ENCODE measurements around the gene TOX4. TPM values are rescaled to one million over a fixed set of nuclear protein-coding genes. Genes with fewer than 3 reads are reported as not detected.

The TOX4 gene
- total RNA-seq, 1 donor from 2014 or later: 68.1 TPM

DNA sequence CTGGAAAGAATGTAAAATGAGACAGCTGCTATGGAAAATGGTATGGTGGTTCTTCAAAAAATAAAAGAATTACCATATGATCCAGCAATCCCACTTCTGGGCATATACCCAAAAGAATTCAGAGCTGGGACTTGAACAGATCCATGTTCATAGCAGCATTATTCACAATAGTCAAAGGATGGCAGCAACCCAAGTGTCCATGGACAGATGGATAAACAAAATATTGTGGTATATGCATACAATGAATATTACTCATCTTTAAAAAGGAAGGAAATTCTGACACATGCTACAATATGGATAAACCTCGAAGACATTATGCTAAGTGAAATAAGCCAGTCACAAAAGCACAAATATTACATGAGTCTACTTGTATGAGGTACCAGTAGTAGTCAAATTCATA is 9.4 kb upstream of the TOX4 start:
- H3K36me3 Mint-ChIP-seq (ENCODE audit: low read depth): peaks cover 35% of the 10 kb centered on the region
- no peaks in the 10 kb centered on the region for H3K27me3 Mint-ChIP-seq (ENCODE audit: low read depth)
- peaks cover 2% of the 10 kb centered on the region for H3K4me1 Mint-ChIP-seq (ENCODE audit: low read depth)
- H3K27ac Mint-ChIP-seq: no peak overlapping the region
- no peaks in the 10 kb centered on the region for H3K9me3 Mint-ChIP-seq
- no peak overlapping the region for H3K4me3 Mint-ChIP-seq (ENCODE audit: low read depth)
- DNase-seq (ENCODE audit: low spot score): no peak
- intact Hi-C loops (cut with micrococcal nuclease): no loop called here

DNA sequence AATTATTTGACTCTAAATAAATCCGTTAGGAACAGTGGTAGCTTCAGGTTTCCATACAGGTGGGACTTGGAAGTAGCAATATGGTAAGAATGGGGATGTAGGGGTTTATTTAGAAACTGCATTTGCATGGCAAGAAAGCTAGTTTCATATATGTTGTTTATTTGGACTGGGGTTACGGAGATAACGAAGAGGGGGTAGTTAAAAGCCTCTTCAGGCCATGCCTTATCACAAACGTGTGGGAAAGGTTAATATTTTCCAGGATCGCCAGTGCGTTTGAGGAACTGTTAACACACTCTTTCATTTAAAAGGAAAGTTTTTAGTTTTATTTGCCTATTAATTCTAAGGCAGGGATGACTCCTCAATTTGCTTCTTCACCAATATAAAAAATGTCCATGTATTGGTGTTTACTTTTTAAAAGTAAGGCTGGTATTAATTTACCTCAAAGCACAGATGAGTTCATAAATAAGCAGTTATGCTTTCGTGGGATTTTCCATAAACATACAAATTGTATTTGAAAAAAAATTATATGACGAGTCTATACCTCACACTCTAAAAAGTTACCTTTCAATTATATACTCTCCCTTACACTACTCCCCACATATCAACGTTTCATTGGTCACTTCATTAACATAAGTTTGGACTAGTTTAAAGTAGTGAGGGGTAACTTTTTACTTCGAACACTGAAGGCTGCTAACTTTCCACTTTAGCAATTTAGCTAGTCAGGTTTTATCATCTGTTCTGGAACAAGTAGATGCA is 1.1 kb upstream of the TOX4 start:
- peak overlapping the region; percentile 99 for H3K4me3 Mint-ChIP-seq (ENCODE audit: low read depth)
- peaks cover 32% of the 10 kb centered on the region for H3K36me3 Mint-ChIP-seq (ENCODE audit: low read depth)
- no peak for DNase-seq (ENCODE audit: low spot score)
- H3K27me3 Mint-ChIP-seq (ENCODE audit: low read depth): no peaks in the 10 kb centered on the region
- peak overlapping the region; percentile 99 for H3K27ac Mint-ChIP-seq
- H3K9me3 Mint-ChIP-seq: no peaks in the 10 kb centered on the region
- H3K4me1 Mint-ChIP-seq (ENCODE audit: low read depth): peaks cover 18% of the 10 kb centered on the region
- intact Hi-C loops (cut with micrococcal nuclease): no loop called here

DNA sequence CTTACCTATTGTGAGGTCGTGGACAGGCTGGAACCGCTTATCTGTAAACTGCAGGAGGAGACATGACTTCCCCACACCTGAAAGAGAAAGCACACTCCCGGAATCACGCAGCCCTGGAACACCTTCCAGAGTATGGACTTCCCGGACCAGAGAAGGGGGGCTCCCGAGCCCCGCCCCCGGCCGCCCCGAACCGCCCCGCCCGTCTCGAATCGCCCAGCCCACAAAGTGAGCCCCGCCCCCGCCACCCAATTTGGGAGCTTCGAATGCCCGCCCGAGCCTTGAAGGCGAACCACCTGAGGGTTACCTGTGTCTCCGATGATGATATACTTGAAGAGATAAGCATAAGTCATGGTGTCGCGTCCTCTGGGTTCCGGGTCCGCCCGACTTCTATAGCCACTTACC is 471 bp upstream of the TOX4 start:
- H3K36me3 Mint-ChIP-seq (ENCODE audit: low read depth): peaks cover 35% of the 10 kb centered on the region
- intact Hi-C loops (cut with micrococcal nuclease): no loop called here
- H3K27ac Mint-ChIP-seq: peak overlapping the region; percentile 99
- H3K27me3 Mint-ChIP-seq (ENCODE audit: low read depth): no peaks in the 10 kb centered on the region
- H3K4me3 Mint-ChIP-seq (ENCODE audit: low read depth): peak overlapping the region; percentile 99
- DNase-seq (ENCODE audit: low spot score): no peak
- peaks cover 18% of the 10 kb centered on the region for H3K4me1 Mint-ChIP-seq (ENCODE audit: low read depth)
- no peaks in the 10 kb centered on the region for H3K9me3 Mint-ChIP-seq

DNA sequence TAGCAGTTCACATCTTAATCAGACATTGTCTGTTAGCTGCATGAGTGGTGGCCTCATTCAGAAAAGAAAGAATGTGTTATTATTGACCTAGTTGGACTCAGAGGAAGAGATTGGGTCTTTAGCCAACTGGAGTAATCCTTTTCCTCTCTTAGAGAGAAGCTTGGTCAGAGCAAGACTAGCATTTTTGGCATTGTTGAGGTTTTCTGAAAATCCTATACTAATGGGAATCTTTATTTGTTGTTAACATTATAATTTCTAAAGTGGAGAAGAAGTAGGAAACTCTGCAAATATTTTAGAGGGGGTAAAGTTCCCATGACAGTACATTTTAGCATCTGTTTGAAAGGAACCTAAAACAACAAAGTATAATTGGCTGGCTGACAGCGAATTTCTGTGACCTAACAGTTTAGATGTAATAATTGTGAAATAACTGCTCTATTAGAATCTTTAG is 9.7 kb downstream of the TOX4 start:
- no peaks in the 10 kb centered on the region for H3K9me3 Mint-ChIP-seq
- no peaks in the 10 kb centered on the region for H3K4me1 Mint-ChIP-seq (ENCODE audit: low read depth)
- no peaks in the 10 kb centered on the region for H3K27me3 Mint-ChIP-seq (ENCODE audit: low read depth)
- H3K4me3 Mint-ChIP-seq (ENCODE audit: low read depth): no peak overlapping the region
- no peak overlapping the region for H3K27ac Mint-ChIP-seq
- DNase-seq (ENCODE audit: low spot score): no peak
- peaks cover 35% of the 10 kb centered on the region for H3K36me3 Mint-ChIP-seq (ENCODE audit: low read depth)
- intact Hi-C loops (cut with micrococcal nuclease): no loop called here

DNA sequence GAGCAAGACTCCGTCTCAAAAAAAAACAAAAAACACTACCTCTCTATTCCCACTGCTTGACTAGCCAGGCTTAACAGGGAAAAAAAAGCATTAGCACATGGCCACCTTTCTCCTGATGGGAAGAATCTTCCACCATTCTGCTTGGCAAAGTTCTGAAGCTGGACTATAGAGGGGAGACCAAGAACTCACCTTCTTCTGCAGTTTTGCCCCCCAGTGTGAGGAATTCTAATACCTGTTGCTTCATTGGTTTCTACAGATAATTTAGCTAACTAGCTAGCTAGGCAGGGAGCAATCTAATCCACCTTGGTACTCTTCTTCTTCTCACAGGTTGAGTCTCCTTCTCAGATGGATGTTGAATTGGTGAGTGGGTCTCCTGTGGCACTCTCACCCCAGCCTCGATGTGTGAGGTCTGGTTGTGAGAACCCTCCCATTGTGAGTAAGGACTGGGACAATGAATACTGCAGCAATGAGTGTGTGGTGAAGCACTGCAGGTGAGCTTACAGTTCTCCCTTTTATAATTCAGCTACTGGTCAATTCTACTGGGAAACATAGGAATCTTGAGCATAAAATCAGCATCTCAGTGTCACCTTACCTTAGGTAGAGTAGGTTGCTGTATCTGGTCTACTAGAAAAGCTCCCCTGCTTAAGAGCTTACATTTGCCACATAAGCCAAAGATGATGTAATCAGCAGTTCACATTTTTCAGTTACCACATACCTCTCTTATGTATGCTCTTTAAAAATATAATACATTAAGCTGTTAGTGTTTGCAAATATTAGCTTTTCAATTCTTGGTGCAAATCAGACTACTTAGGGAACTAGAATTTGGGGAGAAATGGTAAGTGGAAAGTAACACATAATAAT is 18.1 kb downstream of the TOX4 start:
- H3K27me3 Mint-ChIP-seq (ENCODE audit: low read depth): no peaks in the 10 kb centered on the region
- H3K4me3 Mint-ChIP-seq (ENCODE audit: low read depth): no peak overlapping the region
- DNase-seq (ENCODE audit: low spot score): no peak
- no peaks in the 10 kb centered on the region for H3K9me3 Mint-ChIP-seq
- H3K27ac Mint-ChIP-seq: no peak overlapping the region
- intact Hi-C loops (cut with micrococcal nuclease): no loop called here
- peaks cover 14% of the 10 kb centered on the region for H3K4me1 Mint-ChIP-seq (ENCODE audit: low read depth)
- peaks cover 75% of the 10 kb centered on the region for H3K36me3 Mint-ChIP-seq (ENCODE audit: low read depth)

GRCh38 chr14:21496453-21496852 is 19.5 kb downstream of the TOX4 start:
- Mint-ChIP-seq H3K27me3 (ENCODE audit: low read depth) (no peaks in the 10 kb centered on the region), H3K9me3 (no peaks in the 10 kb centered on the region), H3K27ac (no peak overlapping the region), H3K4me1 (ENCODE audit: low read depth) (peaks cover 17% of the 10 kb centered on the region), H3K4me3 (ENCODE audit: low read depth) (no peak overlapping the region), H3K36me3 (ENCODE audit: low read depth) (peaks cover 78% of the 10 kb centered on the region)
- no peak for DNase-seq (ENCODE audit: low spot score)
- intact Hi-C loops (cut with micrococcal nuclease): no loop called here

DNA sequence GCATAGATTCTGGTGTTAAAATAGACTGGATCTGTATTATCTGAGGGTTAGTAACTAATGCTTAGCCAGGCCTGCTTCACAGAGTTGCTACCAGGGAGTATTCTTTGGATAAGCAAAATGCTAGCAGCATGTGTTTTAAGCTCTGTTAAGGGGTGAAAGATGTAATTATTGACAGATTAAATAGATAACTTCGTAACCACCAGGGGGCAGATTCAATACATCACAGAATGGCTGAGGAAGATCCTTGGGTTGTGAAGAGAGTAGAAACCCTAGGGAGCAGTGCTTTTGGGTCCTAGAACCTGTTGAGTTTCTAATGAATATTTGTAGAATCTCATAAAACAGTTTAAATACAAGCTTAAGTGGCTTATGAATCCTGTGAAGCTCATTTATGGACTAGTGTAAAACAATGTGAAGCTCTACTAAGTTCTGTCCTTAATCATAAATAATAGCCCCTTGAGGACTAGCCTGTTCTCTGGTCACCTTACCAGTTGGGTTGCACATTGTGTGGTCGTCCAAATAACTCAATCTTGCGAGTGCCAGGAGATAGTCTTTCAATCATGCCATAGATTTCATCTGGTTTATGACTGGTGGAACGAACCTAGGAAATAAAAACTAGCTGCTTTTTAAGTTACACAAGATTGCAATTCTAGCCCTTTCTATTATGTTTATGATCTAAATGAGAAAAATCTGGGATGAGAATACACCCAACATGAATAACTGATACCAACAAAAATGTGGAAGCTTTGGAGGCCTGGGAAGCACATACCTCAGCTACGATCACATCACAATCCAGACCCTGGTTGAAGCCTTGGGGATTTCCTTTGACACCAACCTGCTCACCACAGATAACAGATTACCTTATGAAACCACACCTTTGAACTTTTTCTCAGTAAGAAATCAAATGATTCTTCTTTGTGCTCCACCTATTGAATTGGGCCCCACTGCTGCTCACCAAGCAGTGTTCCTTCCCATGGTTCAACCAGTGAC is 21.8 kb downstream of the TOX4 start:
- Mint-ChIP-seq H3K27me3 (ENCODE audit: low read depth) (no peaks in the 10 kb centered on the region), H3K9me3 (no peaks in the 10 kb centered on the region), H3K4me1 (ENCODE audit: low read depth) (peaks cover 21% of the 10 kb centered on the region), H3K4me3 (ENCODE audit: low read depth) (no peak overlapping the region), H3K36me3 (ENCODE audit: low read depth) (peaks cover 83% of the 10 kb centered on the region), H3K27ac (peak overlapping the region; percentile 2)
- DNase-seq (ENCODE audit: low spot score): no peak
- intact Hi-C loops (cut with micrococcal nuclease): loop anchor here (1.0 kb wide), 1 partner anchor 58 kb away; no protein-coding TSS in a partner anchor

GRCh38 chr14:21501568-21501967 is 24.6 kb downstream of the TOX4 start:
- no peak for DNase-seq (ENCODE audit: low spot score)
- Mint-ChIP-seq H3K27ac (no peak overlapping the region), H3K4me1 (ENCODE audit: low read depth) (peaks cover 33% of the 10 kb centered on the region), H3K27me3 (ENCODE audit: low read depth) (no peaks in the 10 kb centered on the region), H3K9me3 (no peaks in the 10 kb centered on the region), H3K36me3 (ENCODE audit: low read depth) (peaks cover 80% of the 10 kb centered on the region), H3K4me3 (ENCODE audit: low read depth) (no peak overlapping the region)
- intact Hi-C loops (cut with micrococcal nuclease): no loop called here

GRCh38 chr14:21503376-21503775 is 26.4 kb downstream of the TOX4 start:
- Mint-ChIP-seq H3K4me1 (ENCODE audit: low read depth) (peaks cover 40% of the 10 kb centered on the region), H3K27ac (no peak overlapping the region), H3K36me3 (ENCODE audit: low read depth) (peaks cover 77% of the 10 kb centered on the region), H3K9me3 (no peaks in the 10 kb centered on the region), H3K27me3 (ENCODE audit: low read depth) (no peaks in the 10 kb centered on the region), H3K4me3 (ENCODE audit: low read depth) (no peak overlapping the region)
- intact Hi-C loops (cut with micrococcal nuclease): no loop called here
- no peak for DNase-seq (ENCODE audit: low spot score)

DNA sequence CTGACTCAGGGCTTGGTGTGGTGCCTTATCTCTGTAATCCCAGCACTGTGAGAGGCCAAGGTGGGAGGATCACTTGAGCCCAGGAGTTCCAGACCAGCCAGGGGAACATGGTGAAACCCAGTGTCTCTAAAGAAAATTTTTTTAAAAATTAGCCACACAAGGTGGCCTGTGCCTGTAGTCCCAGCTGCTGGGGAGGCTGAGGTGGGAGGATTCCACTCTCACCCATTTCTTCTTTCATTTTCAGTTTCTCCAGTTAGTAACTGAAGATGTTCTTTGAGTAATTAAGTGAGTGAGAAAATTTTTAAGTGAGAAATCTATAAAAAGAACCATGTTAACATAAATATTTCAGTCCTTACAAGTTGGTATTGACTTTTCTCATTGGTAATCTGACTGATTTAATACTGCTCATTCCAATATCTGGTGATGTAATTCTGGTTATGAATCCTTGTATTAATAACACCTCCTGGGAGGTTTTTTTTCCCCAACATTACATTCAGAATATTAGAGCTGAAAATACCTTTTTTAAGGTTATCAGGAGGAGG is 28.1 kb downstream of the TOX4 start:
- Mint-ChIP-seq H3K27me3 (ENCODE audit: low read depth) (no peaks in the 10 kb centered on the region), H3K4me1 (ENCODE audit: low read depth) (peaks cover 37% of the 10 kb centered on the region), H3K27ac (peak overlapping the region; percentile 77), H3K36me3 (ENCODE audit: low read depth) (peaks cover 73% of the 10 kb centered on the region), H3K9me3 (no peaks in the 10 kb centered on the region), H3K4me3 (ENCODE audit: low read depth) (peak overlapping the region; percentile 62)
- DNase-seq (ENCODE audit: low spot score): no peak
- intact Hi-C loops (cut with micrococcal nuclease): loop anchor here (2.0 kb wide), 1 partner anchor 1056 kb away; no protein-coding TSS in a partner anchor

DNA sequence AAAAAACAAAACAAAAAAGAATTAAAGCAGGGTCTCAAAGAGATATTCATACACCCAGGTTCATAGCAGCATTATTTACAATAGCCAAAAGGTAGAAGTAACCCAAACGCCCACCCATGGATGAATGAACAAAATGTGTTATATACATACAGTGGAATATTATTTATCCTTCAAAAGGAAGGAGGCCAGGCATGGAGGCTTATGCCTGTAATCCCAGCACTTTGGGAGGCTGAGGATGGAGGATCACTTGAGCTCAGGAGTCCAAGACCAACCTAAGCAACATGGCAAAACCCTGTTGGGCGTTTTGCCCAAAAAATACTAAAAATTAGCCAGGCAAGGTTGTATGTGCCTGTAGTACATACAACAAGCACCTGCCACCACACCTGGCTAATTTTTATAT is 29.6 kb downstream of the TOX4 start:
- peaks cover 67% of the 10 kb centered on the region for H3K36me3 Mint-ChIP-seq (ENCODE audit: low read depth)
- H3K27ac Mint-ChIP-seq: no peak overlapping the region
- DNase-seq (ENCODE audit: low spot score): no peak
- intact Hi-C loops (cut with micrococcal nuclease): no loop called here
- H3K4me1 Mint-ChIP-seq (ENCODE audit: low read depth): peaks cover 38% of the 10 kb centered on the region
- H3K27me3 Mint-ChIP-seq (ENCODE audit: low read depth): no peaks in the 10 kb centered on the region
- H3K9me3 Mint-ChIP-seq: no peaks in the 10 kb centered on the region
- H3K4me3 Mint-ChIP-seq (ENCODE audit: low read depth): no peak overlapping the region

Measured in activated T-helper 2 cell treated with anti-CD3 and anti-CD28 coated beads, Interferon-gamma antibody, Interleukin-2, Interleukin-4, amounts not matched to agents 10 μg/mL and 5 μg/mL and 100 μg/mL, durations not matched to agents 14 hours and 24 hours and 36 hours (primary cell).